ENCODE results near the gene LMNB1. TPM values are rescaled to one million over a fixed set of nuclear protein-coding genes. Genes with fewer than 3 reads are reported as not detected.

The LMNB1 gene
- total RNA-seq, 1 donor from 2014 or later = 293 TPM

DNA sequence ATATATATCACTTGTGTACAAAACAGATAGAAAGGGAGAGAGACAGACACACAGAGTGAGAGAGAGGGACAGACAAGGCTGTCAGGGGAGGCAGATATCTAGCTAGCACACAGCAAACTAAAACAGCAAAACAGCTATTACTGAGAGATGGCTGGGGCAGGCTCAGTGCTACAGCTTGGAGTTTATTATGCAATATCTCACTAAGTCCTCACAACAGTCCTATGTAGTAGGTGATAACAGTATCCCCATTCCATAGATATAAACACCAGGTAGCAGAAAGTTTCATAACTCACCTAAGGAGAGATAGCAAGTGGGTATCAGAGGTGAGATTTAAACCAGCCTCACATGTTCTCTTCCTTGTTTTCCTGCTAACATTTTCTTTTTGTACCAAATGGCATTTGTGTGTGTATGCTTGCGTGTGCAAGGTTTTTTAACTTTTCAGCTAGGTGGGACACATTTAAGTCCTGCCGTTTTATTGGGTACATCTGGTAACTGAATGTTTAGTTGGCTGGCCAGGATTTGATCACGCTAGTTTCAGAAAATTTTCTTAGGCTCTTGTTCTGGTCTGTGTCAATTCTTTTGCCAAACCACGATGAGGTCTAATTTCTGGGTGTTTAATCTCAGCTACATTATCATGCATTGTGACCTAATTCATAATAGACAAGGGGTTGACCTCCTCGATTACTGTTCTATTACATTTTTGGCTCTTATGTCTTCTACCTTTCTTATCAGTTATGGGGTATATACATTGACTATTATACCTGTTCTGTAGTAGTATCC lies 105.1 kb downstream of the LMNB1 start:
- intact Hi-C loops (cut with micrococcal nuclease) = no loop called here

DNA sequence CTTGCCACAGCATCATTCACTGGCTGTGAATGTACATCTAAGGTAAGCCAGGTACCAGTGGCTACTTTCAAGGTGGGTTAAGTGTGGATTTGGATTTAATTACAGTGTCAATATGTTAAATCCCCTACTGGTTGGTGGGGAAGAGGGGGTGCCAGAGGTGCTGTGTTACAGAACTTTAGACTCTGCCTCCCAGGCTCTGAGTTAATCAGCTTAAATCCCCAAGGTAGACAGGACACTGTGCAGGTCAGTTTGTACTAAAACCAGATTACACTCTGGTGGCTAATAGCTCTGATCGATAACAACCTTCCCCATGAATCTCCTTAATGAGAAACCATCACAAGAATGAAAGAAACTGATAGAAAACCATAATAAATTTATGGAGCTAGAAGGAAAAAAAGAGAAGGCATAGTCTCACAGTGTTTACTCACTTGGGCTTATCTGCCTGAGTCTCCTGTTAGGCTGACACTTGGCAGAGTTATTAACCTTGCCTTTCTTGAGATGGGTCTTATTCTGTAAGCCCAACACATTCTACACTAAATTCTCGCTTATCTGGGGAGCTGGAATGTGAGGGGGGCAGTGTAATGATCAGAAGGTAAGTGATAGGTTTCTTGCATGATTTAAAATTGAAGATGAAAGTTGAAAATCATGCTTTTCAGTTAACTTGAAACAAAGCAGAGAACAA lies 106.8 kb downstream of the LMNB1 start:
- intact Hi-C loops (cut with micrococcal nuclease) = no loop called here

DNA sequence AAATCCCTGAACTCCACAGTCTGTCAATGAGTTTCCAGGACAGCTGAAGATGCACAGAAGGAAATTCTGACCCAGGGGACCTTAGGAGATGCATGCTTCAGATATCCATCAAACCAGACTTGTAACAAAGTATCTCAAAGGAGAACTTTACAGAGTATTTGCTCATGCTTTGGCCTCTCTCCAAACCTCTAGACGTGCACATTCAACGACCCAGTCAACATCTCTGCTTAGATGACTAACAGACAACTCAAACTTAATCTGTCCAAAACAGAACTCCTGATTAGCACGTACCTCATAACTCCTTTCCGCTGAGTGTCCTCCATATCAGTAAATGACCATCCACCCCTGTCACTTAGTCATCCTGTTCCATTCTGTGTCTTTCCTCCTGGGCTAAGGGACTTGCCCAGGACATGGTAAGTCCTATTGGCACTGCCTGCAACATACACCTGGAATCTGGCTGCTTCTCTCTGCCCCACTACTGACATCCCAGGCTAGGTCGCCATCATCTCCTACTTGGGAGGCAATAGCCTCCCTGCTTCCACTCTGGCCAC lies 107.4 kb downstream of the LMNB1 start:
- intact Hi-C loops (cut with micrococcal nuclease) = no loop called here

Other genes starting within 250 kb of the LMNB1 start
- gene ALDH7A1, start 181.9 kb upstream of the LMNB1 start, total RNA-seq = 0.89 and 1.4 TPM in 2 replicates
- gene PHAX, start 176.2 kb upstream of the LMNB1 start, total RNA-seq = 34.6 and 42.7 TPM in 2 replicates